ENCODE results near the gene ATL3. TPM values are rescaled to one million over a fixed set of nuclear protein-coding genes. Genes with fewer than 3 reads are reported as not detected.

Gene ATL3
- total and polyA plus RNA-seq, 8 donors = 6.1 to 40.7 (median 26.7) TPM

DNA sequence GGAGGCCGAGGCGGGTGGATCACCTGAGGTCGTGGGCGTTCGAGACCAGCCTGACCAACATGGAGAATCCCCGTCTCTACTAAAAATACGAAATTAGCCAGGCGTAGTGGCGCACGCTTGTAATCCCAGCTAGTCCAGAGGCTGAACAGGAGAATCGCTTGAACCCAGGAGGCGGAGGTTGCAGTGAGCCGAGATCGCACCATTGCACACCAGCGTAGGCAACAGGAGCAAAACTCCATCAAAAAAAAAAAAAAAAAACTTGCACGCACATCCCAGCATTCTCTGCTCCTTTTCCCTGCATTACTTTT, 934 bp upstream of the ATL3 start:
- intact Hi-C loops (cut with DNase I) = no loop called here
- Histone ChIP-seq H3K9me3 (no peaks in the 10 kb centered on the region), H3K27me3 (no peaks in the 10 kb centered on the region), H3K36me3 (no peaks in the 10 kb centered on the region), H3K4me3 (no peak overlapping the region), H3K27ac (peak overlapping the region in 1 of 4 donors; percentile 97), H3K4me1 (peaks cover 0 to 21% (median 12%) of the 10 kb centered on the region in 3 donors)
- 98 to 99% methylated on average over 16 of the region's 16 CpGs for WGBS, 2 donors
- ATAC-seq (no peak), DNase-seq (no peak), FAIRE-seq (no peak)
- TF ChIP-seq, protein P1, sequence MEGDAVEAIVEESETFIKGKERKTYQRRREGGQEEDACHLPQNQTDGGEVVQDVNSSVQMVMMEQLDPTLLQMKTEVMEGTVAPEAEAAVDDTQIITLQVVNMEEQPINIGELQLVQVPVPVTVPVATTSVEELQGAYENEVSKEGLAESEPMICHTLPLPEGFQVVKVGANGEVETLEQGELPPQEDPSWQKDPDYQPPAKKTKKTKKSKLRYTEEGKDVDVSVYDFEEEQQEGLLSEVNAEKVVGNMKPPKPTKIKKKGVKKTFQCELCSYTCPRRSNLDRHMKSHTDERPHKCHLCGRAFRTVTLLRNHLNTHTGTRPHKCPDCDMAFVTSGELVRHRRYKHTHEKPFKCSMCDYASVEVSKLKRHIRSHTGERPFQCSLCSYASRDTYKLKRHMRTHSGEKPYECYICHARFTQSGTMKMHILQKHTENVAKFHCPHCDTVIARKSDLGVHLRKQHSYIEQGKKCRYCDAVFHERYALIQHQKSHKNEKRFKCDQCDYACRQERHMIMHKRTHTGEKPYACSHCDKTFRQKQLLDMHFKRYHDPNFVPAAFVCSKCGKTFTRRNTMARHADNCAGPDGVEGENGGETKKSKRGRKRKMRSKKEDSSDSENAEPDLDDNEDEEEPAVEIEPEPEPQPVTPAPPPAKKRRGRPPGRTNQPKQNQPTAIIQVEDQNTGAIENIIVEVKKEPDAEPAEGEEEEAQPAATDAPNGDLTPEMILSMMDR (IDR thresholded peaks at IDR 0.05) = no peak

DNA sequence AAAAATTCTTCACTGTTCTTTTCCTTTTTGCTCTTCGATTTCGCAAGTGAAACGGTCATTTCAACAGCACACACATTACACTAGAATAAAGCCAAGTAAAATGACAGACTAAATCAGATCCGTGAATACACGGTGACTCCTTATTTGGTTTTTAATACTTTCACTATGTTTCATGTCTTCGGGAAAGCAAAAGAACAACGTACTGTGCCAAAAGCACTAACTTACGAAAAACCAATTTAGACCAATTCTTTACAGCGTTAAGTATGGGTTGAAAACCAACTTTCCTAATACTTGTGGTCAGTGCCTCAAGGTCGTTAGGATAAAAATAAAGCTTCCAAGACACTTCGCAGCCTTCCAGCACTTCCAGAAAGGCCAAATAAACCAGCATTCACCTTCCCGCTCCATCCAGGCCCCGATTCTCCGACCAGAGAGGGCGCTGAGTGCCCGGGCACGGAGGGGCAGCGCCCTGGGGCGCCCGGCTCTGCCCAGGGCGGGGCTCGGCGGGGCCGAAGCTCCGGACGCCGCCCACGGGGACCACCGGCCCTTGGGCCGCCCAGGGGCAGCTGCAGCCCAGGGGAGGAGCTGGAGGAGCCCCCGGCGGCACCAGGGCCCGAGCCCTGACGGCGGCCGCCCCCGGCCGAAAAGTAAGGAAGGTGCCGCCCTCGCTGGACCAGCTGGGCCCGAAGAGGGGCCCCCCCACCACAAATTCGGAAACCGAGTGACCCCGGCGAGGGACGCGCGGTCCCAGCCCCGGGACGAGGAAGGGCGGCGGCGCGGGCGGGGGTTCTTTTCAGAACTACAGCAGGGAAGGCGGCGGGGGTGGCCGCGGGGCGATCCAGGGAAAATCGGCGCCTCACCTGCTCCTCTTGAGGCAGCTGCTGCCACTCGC, 499 bp downstream of the ATL3 start:
- FAIRE-seq = no peak
- peaks cover 0 to 21% (median 12%) of the 10 kb centered on the region in 3 donors for H3K4me1 ChIP-seq

DNA sequence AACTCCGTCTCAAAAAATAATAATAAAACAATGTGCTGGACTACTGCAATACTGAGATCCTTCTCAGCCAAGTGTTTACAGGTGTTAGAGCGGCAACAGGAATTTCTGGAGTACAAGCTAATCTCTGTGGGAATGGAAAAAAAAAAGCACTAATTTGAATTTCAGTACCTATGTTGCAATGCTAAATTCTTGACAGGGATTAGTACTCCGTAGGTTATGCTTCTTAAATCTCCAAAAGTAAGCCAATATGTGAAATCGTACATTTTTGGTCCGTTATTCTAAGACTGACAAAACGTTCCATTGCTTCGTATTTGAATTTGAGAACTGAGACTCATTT, 1.1 kb downstream of the ATL3 start:
- FAIRE-seq = no peak
- ATAC-seq = no peak
- intact Hi-C loops (cut with DNase I) = no loop called here
- Histone ChIP-seq H3K27ac (peak overlapping the region in 2 of 4 donors; percentile 97 to 99), H3K36me3 (no peaks in the 10 kb centered on the region), H3K27me3 (no peaks in the 10 kb centered on the region), H3K9me3 (no peaks in the 10 kb centered on the region), H3K4me3 (peak overlapping the region in 3 of 4 donors; percentile 88 to 97 (median 92)), H3K4me1 (peaks cover 0 to 21% (median 12%) of the 10 kb centered on the region in 3 donors)
- 10 to 12% methylated on average over 7 of the region's 7 CpGs for WGBS, 2 donors
- no peak for DNase-seq
- TF ChIP-seq, protein P1 (IDR thresholded peaks at IDR 0.05) = no peak

More for the DNA sequence above, 499 bp downstream of the ATL3 start:
- DNase-seq = peak; percentile 61 to 85 (median 72)
- peak overlapping the region; percentile 86 to 97 (median 90) for H3K4me3 ChIP-seq
- TF ChIP-seq, protein P1 (IDR thresholded peaks at IDR 0.05) = peak in 1 of 4 donors; percentile 18
- H3K36me3 ChIP-seq = no peaks in the 10 kb centered on the region
- peak; percentile 73 to 78 (median 75) for ATAC-seq
- intact Hi-C loops (cut with DNase I) = no loop called here
- H3K27ac ChIP-seq = peak overlapping the region; percentile 91 to 99 (median 96)
- no peaks in the 10 kb centered on the region for H3K27me3 ChIP-seq
- WGBS, 2 donors = 1% methylated on average over 56 to 63 of the region's 63 CpGs
- no peaks in the 10 kb centered on the region for H3K9me3 ChIP-seq

DNA sequence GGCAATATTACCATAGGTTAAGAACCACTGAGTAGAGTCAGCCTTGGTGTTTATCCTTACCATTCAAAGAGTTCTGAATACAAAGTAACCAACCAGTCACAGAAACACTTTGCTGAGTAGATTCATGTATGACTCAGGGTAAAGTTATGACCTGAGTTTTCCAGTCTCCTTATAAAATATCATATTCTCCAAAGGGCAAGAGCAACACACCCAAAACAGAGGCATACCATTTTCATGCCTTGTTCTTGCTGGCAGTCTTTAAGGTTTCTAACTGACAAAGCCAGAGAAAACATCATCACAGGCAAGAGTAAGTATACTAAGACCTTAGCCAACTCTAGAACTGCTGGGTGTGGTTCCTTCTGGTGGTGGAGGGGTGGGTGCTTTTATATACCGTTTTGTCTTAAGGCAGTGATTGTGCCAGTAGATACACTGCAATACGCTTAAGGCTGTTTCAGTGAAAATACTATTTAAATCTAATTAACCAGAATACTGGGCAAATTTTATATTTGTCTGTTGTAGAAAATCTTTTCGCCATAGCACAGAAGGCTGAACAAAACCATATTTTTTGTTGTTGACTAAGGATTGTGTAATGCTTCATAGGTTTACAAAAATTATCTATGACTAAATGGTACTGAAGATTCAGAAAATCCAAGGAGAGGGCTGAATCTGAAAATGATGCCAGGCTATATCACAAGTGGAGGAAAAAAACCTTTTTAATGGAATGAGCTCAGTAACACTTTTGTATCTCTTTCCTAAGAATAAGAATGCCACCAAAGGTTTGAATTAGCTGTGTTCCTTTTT, 3.0 kb downstream of the ATL3 start:
- intact Hi-C loops (cut with DNase I) = no loop called here
- ATAC-seq = no peak
- no peaks in the 10 kb centered on the region for H3K27me3 ChIP-seq
- H3K9me3 ChIP-seq = no peaks in the 10 kb centered on the region
- H3K27ac ChIP-seq = no peak overlapping the region
- no peak for FAIRE-seq
- H3K4me1 ChIP-seq = peaks cover 3 to 27% (median 12%) of the 10 kb centered on the region in 3 donors
- no peak overlapping the region for H3K4me3 ChIP-seq
- TF ChIP-seq, protein P1 (IDR thresholded peaks at IDR 0.05) = no peak
- no peak for DNase-seq
- 73 to 78% methylated on average over 3 of the region's 3 CpGs for WGBS, 2 donors
- H3K36me3 ChIP-seq = no peaks in the 10 kb centered on the region
